ENCODE results near the gene CDK6.

Gene CDK6

DNA sequence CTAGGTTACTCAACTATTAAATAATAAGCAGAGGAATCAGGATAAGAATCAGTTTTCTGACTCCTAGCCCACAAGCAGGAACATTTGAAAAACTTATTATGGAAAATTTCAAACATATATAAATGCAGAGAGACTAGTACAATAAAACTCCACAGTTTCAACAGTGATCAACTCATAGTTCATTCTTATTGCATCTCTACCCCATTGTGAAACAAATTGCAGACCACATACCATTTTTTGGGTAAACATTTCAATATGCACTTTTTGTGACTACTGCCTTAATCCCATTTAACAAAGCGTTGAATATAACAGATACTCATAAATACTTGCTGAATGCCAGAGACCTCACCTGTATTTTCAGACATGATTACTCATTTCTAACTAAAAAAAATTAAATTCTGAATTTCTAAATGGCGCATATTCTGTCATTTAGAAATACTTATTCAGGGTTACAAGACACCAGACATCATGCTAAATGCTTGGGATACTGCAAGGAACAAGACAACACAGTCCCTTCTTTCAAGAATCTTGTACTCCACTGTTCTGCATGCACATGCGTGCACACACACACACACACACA, 11.4 kb downstream of the CDK6 start:
- DNase-seq (ENCODE audit: low spot score), result no peak

DNA sequence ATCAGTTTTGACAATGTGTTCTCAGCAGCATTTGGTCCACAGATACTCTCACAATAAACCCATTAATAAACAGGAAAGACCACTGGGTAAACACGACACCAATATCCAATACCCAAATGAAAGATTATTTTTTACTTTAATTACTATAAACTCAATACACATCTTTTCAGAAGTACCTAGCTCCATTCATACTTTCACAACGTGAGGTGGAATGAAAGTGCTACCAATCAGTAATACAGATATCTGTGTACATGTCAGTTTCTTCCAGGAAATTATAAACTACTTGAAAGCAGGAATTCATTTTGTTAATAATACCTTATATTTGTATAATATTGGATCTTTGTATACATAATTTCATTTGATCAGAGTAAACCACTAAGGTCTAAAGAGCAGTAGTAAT, 11.9 kb downstream of the CDK6 start:
- H3K36me3 ChIP-seq (replicated peaks in 1 of 2; ENCODE audit: control insufficient read depth in 2 of 2, insufficient read depth in 2 of 2, low read length in 2 of 2), result peaks cover 0 to 15% of the 10 kb centered on the region in 2 donors

More for the DNA sequence above, 11.4 kb downstream of the CDK6 start:
- peaks cover 0 to 3% of the 10 kb centered on the region in 2 donors for H3K9me3 ChIP-seq (replicated peaks in 1 of 2; ENCODE audit: control insufficient read depth in 2 of 2, insufficient read depth in 1 of 2, low read depth in 1 of 2, low read length in 2 of 2)
- H3K27me3 ChIP-seq (ENCODE audit: control insufficient read depth in 3 of 3, insufficient read depth in 3 of 3, low read depth in 1 of 3, low read length in 3 of 3), result no peaks in the 10 kb centered on the region
- peaks cover 0 to 20% of the 10 kb centered on the region in 2 donors for H3K36me3 ChIP-seq (replicated peaks in 1 of 2; ENCODE audit: control insufficient read depth in 2 of 2, insufficient read depth in 2 of 2, low read length in 2 of 2)
- no peak overlapping the region for H3K23ac ChIP-seq (ENCODE audit: low read depth, low read length, poor library complexity)
- H2BK12ac ChIP-seq (ENCODE audit: low read length), result no peak overlapping the region
- H3K4me1 ChIP-seq (ENCODE audit: control insufficient read depth in 2 of 2, insufficient read depth in 1 of 2, low read depth in 1 of 2, low read length in 2 of 2), result no peaks in the 10 kb centered on the region
- no peak overlapping the region for H3K14ac ChIP-seq (ENCODE audit: low read length)
- H3K27ac ChIP-seq (replicated peaks; ENCODE audit: low read length), result no peak overlapping the region
- H2BK5ac ChIP-seq (ENCODE audit: low read length), result no peak overlapping the region
- no peak overlapping the region for H4K91ac ChIP-seq (ENCODE audit: low read depth, low read length, poor library complexity)
- H2BK15ac ChIP-seq (ENCODE audit: low read length), result no peak overlapping the region
- H3K4me2 ChIP-seq (ENCODE audit: insufficient read depth, low read length, poor library complexity, severe bottlenecking), result no peak overlapping the region
- no peak overlapping the region for H3K9ac ChIP-seq (ENCODE audit: low read depth, low read length, poor library complexity)
- H3K4ac ChIP-seq (ENCODE audit: low read length), result no peak overlapping the region
- no peak overlapping the region for H4K8ac ChIP-seq (ENCODE audit: low read depth, low read length)
- no peak overlapping the region for H3K18ac ChIP-seq (ENCODE audit: low read length)
- WGBS, 2 donors (ENCODE audit: extremely low coverage in 2 of 2, insufficient read length in 2 of 2, insufficient replicate concordance in 1 of 2), result no CpG with 5 or more reads among the region's 3 CpGs
- no peak overlapping the region for H3K4me3 ChIP-seq (ENCODE audit: low read length in 2 of 2)
- no peak overlapping the region for H2AK5ac ChIP-seq (ENCODE audit: low read depth, low read length)
- no peaks in the 10 kb centered on the region for H3K79me1 ChIP-seq (ENCODE audit: low read depth, low read length)
- H2AFZ ChIP-seq (ENCODE audit: low read length), result no peak overlapping the region
- no peak overlapping the region for H2BK120ac ChIP-seq (ENCODE audit: low read depth, low read length)

DNA sequence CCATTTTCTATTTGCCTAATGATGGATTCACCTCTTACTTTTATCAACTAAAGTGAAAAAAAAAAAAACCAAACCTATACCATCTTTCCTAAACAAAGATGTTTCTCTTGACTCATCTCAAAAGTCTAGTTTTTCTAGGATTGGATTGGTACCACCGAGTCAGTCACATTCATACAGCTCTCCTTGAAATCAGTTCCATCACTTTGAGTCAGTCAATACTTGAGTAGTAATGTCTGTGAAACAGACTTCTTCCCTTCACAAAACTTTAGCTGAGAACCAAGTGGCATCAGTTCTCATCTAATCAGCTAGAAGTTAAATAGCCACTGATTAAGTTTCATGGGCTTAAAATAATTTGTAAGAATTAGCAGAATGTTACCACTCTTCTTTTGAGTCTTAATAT, 13.3 kb downstream of the CDK6 start:
- no peaks in the 10 kb centered on the region for H3K27me3 ChIP-seq (ENCODE audit: control insufficient read depth in 3 of 3, insufficient read depth in 3 of 3, low read depth in 1 of 3, low read length in 3 of 3)
- no peaks in the 10 kb centered on the region for H3K79me1 ChIP-seq (ENCODE audit: low read depth, low read length)
- H3K27ac ChIP-seq (replicated peaks; ENCODE audit: low read length), result no peak overlapping the region
- H3K36me3 ChIP-seq (replicated peaks in 1 of 2; ENCODE audit: control insufficient read depth in 2 of 2, insufficient read depth in 2 of 2, low read length in 2 of 2), result peaks cover 0 to 3% of the 10 kb centered on the region in 2 donors
- no peak overlapping the region for H3K18ac ChIP-seq (ENCODE audit: low read length)
- H2BK12ac ChIP-seq (ENCODE audit: low read length), result no peak overlapping the region
- H2BK120ac ChIP-seq (ENCODE audit: low read depth, low read length), result no peak overlapping the region
- H2BK15ac ChIP-seq (ENCODE audit: low read length), result no peak overlapping the region
- no peak overlapping the region for H3K14ac ChIP-seq (ENCODE audit: low read length)
- no peak overlapping the region for H4K8ac ChIP-seq (ENCODE audit: low read depth, low read length)
- no CpG with 5 or more reads among the region's 1 CpG for WGBS, 2 donors (ENCODE audit: extremely low coverage in 2 of 2, insufficient read length in 2 of 2, insufficient replicate concordance in 1 of 2)
- H3K9ac ChIP-seq (ENCODE audit: low read depth, low read length, poor library complexity), result no peak overlapping the region
- DNase-seq (ENCODE audit: low spot score), result no peak
- H2BK5ac ChIP-seq (ENCODE audit: low read length), result no peak overlapping the region
- H3K9me3 ChIP-seq (replicated peaks in 1 of 2; ENCODE audit: control insufficient read depth in 2 of 2, insufficient read depth in 1 of 2, low read depth in 1 of 2, low read length in 2 of 2), result peaks cover 0 to 8% of the 10 kb centered on the region in 2 donors
- H3K4me3 ChIP-seq (ENCODE audit: low read length in 2 of 2), result no peak overlapping the region
- H4K91ac ChIP-seq (ENCODE audit: low read depth, low read length, poor library complexity), result no peak overlapping the region
- no peaks in the 10 kb centered on the region for H3K4me1 ChIP-seq (ENCODE audit: control insufficient read depth in 2 of 2, insufficient read depth in 1 of 2, low read depth in 1 of 2, low read length in 2 of 2)
- no peak overlapping the region for H2AFZ ChIP-seq (ENCODE audit: low read length)
- no peak overlapping the region for H3K4ac ChIP-seq (ENCODE audit: low read length)
- no peak overlapping the region for H3K23ac ChIP-seq (ENCODE audit: low read depth, low read length, poor library complexity)
- H2AK5ac ChIP-seq (ENCODE audit: low read depth, low read length), result no peak overlapping the region
- H3K4me2 ChIP-seq (ENCODE audit: insufficient read depth, low read length, poor library complexity, severe bottlenecking), result no peak overlapping the region

More for the DNA sequence above, 11.9 kb downstream of the CDK6 start:
- Histone ChIP-seq H4K91ac (ENCODE audit: low read depth, low read length, poor library complexity) (no peak overlapping the region), H3K27ac (replicated peaks; ENCODE audit: low read length) (no peak overlapping the region), H3K27me3 (ENCODE audit: control insufficient read depth in 3 of 3, insufficient read depth in 3 of 3, low read depth in 1 of 3, low read length in 3 of 3) (no peaks in the 10 kb centered on the region), H2BK5ac (ENCODE audit: low read length) (no peak overlapping the region), H3K9me3 (replicated peaks in 1 of 2; ENCODE audit: control insufficient read depth in 2 of 2, insufficient read depth in 1 of 2, low read depth in 1 of 2, low read length in 2 of 2) (peaks cover 0 to 5% of the 10 kb centered on the region in 2 donors), H2AK5ac (ENCODE audit: low read depth, low read length) (no peak overlapping the region), H2BK15ac (ENCODE audit: low read length) (no peak overlapping the region), H3K9ac (ENCODE audit: low read depth, low read length, poor library complexity) (no peak overlapping the region), H3K79me1 (ENCODE audit: low read depth, low read length) (no peaks in the 10 kb centered on the region), H2BK12ac (ENCODE audit: low read length) (no peak overlapping the region), H3K4me1 (ENCODE audit: control insufficient read depth in 2 of 2, insufficient read depth in 1 of 2, low read depth in 1 of 2, low read length in 2 of 2) (no peaks in the 10 kb centered on the region), H3K14ac (ENCODE audit: low read length) (no peak overlapping the region), H3K18ac (ENCODE audit: low read length) (no peak overlapping the region), H3K4me3 (ENCODE audit: low read length in 2 of 2) (no peak overlapping the region), H3K23ac (ENCODE audit: low read depth, low read length, poor library complexity) (no peak overlapping the region), H3K4me2 (ENCODE audit: insufficient read depth, low read length, poor library complexity, severe bottlenecking) (no peak overlapping the region), H3K4ac (ENCODE audit: low read length) (no peak overlapping the region), H2AFZ (ENCODE audit: low read length) (no peak overlapping the region), H2BK120ac (ENCODE audit: low read depth, low read length) (no peak overlapping the region), H4K8ac (ENCODE audit: low read depth, low read length) (no peak overlapping the region)
- no CpG with 5 or more reads among the region's 2 CpGs for WGBS, 2 donors (ENCODE audit: extremely low coverage in 2 of 2, insufficient read length in 2 of 2, insufficient replicate concordance in 1 of 2)
- no peak for DNase-seq (ENCODE audit: low spot score)

DNA sequence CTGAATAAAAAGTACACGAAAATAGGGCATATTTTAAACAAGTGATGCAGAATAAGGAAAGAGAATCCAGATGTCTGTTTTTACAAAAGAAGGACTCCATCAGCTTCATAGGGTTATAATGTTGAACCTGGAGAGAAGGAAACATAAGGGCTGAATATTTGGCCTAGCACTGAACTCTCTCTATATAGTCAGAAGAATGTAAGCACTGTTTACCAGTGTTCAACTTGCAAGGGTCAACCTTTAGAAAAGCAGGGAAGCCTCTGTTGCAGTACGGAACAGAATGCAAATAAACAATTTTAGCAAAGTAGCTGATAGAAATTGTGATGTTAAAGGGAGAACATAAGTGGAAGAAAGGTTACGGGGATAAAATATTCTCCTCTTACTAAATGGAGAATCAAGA, 16.2 kb downstream of the CDK6 start:
- Histone ChIP-seq H3K27ac (replicated peaks; ENCODE audit: low read length) (no peak overlapping the region), H3K36me3 (replicated peaks in 1 of 2; ENCODE audit: control insufficient read depth in 2 of 2, insufficient read depth in 2 of 2, low read length in 2 of 2) (no peaks in the 10 kb centered on the region), H4K91ac (ENCODE audit: low read depth, low read length, poor library complexity) (no peak overlapping the region), H3K4me1 (ENCODE audit: control insufficient read depth in 2 of 2, insufficient read depth in 1 of 2, low read depth in 1 of 2, low read length in 2 of 2) (no peaks in the 10 kb centered on the region), H4K8ac (ENCODE audit: low read depth, low read length) (no peak overlapping the region), H2AFZ (ENCODE audit: low read length) (no peak overlapping the region), H3K4ac (ENCODE audit: low read length) (no peak overlapping the region), H3K23ac (ENCODE audit: low read depth, low read length, poor library complexity) (no peak overlapping the region), H3K18ac (ENCODE audit: low read length) (no peak overlapping the region), H2AK5ac (ENCODE audit: low read depth, low read length) (no peak overlapping the region), H2BK5ac (ENCODE audit: low read length) (no peak overlapping the region), H3K79me1 (ENCODE audit: low read depth, low read length) (no peaks in the 10 kb centered on the region), H2BK15ac (ENCODE audit: low read length) (no peak overlapping the region), H3K9me3 (replicated peaks in 1 of 2; ENCODE audit: control insufficient read depth in 2 of 2, insufficient read depth in 1 of 2, low read depth in 1 of 2, low read length in 2 of 2) (peaks cover 0 to 30% of the 10 kb centered on the region in 2 donors), H2BK12ac (ENCODE audit: low read length) (no peak overlapping the region), H3K4me2 (ENCODE audit: insufficient read depth, low read length, poor library complexity, severe bottlenecking) (no peak overlapping the region), H3K14ac (ENCODE audit: low read length) (no peak overlapping the region), H3K4me3 (ENCODE audit: low read length in 2 of 2) (no peak overlapping the region), H2BK120ac (ENCODE audit: low read depth, low read length) (no peak overlapping the region), H3K27me3 (ENCODE audit: control insufficient read depth in 3 of 3, insufficient read depth in 3 of 3, low read depth in 1 of 3, low read length in 3 of 3) (no peaks in the 10 kb centered on the region), H3K9ac (ENCODE audit: low read depth, low read length, poor library complexity) (no peak overlapping the region)
- DNase-seq (ENCODE audit: low spot score), result no peak
- no CpG with 5 or more reads among the region's 3 CpGs for WGBS, 2 donors (ENCODE audit: extremely low coverage in 2 of 2, insufficient read length in 2 of 2, insufficient replicate concordance in 1 of 2)

Data from neuronal stem cell (in vitro differentiated cells).